ENCODE measurements around the gene SMG6. TPM values are rescaled to one million over a fixed set of nuclear protein-coding genes. Genes with fewer than 3 reads are reported as not detected.

Gene SMG6
- total RNA-seq, 1 experiment from 2014 or later: 33.8 TPM

DNA sequence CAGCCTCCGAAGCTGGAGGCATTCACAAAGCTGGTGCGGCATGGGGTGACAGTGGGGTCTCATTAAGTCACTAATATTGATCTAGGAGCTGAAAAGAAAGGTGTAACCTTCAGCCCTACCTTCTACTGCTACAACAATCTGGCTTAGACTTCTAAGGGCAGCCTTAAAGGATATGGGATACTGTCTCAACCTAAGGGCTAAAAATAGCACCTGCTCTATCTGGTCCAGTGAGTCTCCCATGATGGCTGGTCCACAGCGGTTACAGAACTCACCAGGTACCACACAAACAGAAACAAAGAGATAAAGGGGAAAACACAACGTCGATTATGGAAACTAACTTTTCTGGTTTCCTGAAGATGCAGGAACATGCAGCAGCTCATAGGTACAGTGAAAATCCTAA, 115.8 kb downstream of the SMG6 start:
- Mint-ChIP-seq H3K9me3 (ENCODE audit: unreplicated experiment) (no peaks in the 10 kb centered on the region), H3K4me3 (ENCODE audit: unreplicated experiment) (no peak overlapping the region), H3K27ac (ENCODE audit: unreplicated experiment) (no peak overlapping the region), H3K27me3 (ENCODE audit: insufficient read depth, unreplicated experiment) (no peaks in the 10 kb centered on the region), H3K36me3 (ENCODE audit: insufficient read depth, unreplicated experiment) (peaks cover 10% of the 10 kb centered on the region), H3K4me1 (ENCODE audit: low read depth, unreplicated experiment) (peaks cover 6% of the 10 kb centered on the region)
- no peak for DNase-seq
- Histone ChIP-seq H3K4me1 (no peaks in the 10 kb centered on the region), H3K27me3 (replicated peaks; ENCODE audit: control insufficient read depth, insufficient read depth, low read length) (no peaks in the 10 kb centered on the region), H3K4me3 (ENCODE audit: low read depth, low read length) (no peak overlapping the region), H3K9me3 (no peaks in the 10 kb centered on the region), H3K36me3 (ENCODE audit: control insufficient read depth, insufficient read depth, low read length) (no peaks in the 10 kb centered on the region; the same call in 1 of the 2 replicates)
- CTCF ChIA-PET: interaction anchor here (0.6 kb wide), 1 partner anchor 299 kb away, joined by 3 read pairs; no protein-coding TSS in a partner anchor
- TF ChIP-seq, protein P1, sequence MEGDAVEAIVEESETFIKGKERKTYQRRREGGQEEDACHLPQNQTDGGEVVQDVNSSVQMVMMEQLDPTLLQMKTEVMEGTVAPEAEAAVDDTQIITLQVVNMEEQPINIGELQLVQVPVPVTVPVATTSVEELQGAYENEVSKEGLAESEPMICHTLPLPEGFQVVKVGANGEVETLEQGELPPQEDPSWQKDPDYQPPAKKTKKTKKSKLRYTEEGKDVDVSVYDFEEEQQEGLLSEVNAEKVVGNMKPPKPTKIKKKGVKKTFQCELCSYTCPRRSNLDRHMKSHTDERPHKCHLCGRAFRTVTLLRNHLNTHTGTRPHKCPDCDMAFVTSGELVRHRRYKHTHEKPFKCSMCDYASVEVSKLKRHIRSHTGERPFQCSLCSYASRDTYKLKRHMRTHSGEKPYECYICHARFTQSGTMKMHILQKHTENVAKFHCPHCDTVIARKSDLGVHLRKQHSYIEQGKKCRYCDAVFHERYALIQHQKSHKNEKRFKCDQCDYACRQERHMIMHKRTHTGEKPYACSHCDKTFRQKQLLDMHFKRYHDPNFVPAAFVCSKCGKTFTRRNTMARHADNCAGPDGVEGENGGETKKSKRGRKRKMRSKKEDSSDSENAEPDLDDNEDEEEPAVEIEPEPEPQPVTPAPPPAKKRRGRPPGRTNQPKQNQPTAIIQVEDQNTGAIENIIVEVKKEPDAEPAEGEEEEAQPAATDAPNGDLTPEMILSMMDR (IDR thresholded peaks at IDR 0.05; ENCODE audit: insufficient read depth in 1 of 2, low read depth in 1 of 2, low read length in 1 of 2, severe bottlenecking in 1 of 2, unreplicated experiment in 1 of 2): no peak
- no TSS peak for BruUV-seq (replicated peaks)
- intact Hi-C loops (cut with micrococcal nuclease; ENCODE audit: unreplicated experiment): no loop called here
- POLR2A ChIA-PET: no interaction called here

DNA sequence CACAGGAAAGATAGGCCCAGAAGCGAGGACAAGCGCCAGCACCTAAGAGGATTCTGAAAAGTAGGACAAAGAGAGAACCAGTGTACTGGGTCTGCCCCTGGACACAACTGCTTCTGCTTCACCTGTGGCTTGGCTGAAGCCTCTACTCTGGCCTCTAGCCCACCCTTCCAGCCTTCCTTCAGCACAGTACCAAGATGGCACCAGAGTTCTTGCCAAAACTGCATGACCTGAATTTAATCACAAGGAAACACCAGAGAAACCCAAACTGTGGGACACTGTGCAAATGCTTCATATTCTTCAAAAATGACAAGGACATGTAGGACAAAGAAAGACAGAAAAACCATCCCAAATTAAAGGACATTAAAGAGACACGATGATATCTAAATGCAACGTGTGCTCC, 116.6 kb downstream of the SMG6 start:
- Histone ChIP-seq H3K4me1 (peaks cover 7% of the 10 kb centered on the region), H3K27me3 (replicated peaks; ENCODE audit: control insufficient read depth, insufficient read depth, low read length) (no peaks in the 10 kb centered on the region), H3K9me3 (no peaks in the 10 kb centered on the region), H3K36me3 (ENCODE audit: control insufficient read depth, insufficient read depth, low read length) (no peaks in the 10 kb centered on the region; the same call in 1 of the 2 replicates), H3K4me3 (ENCODE audit: low read depth, low read length) (no peak overlapping the region)
- DNase-seq: no peak
- peaks cover 12% of the 10 kb centered on the region for H3K4me1 Mint-ChIP-seq (ENCODE audit: low read depth, unreplicated experiment)
- intact Hi-C loops (cut with micrococcal nuclease; ENCODE audit: unreplicated experiment): no loop called here
- CTCF ChIA-PET: no interaction called here
- BruUV-seq (replicated peaks): no TSS peak
- TF ChIP-seq, protein P1 (IDR thresholded peaks at IDR 0.05; ENCODE audit: insufficient read depth in 1 of 2, low read depth in 1 of 2, low read length in 1 of 2, severe bottlenecking in 1 of 2, unreplicated experiment in 1 of 2): no peak
- no peaks in the 10 kb centered on the region for H3K9me3 Mint-ChIP-seq (ENCODE audit: unreplicated experiment)
- H3K36me3 Mint-ChIP-seq (ENCODE audit: insufficient read depth, unreplicated experiment): peaks cover 10% of the 10 kb centered on the region
- H3K4me3 Mint-ChIP-seq (ENCODE audit: unreplicated experiment): no peak overlapping the region
- H3K27me3 Mint-ChIP-seq (ENCODE audit: insufficient read depth, unreplicated experiment): no peaks in the 10 kb centered on the region
- POLR2A ChIA-PET: no interaction called here
- H3K27ac Mint-ChIP-seq (ENCODE audit: unreplicated experiment): no peak overlapping the region

DNA sequence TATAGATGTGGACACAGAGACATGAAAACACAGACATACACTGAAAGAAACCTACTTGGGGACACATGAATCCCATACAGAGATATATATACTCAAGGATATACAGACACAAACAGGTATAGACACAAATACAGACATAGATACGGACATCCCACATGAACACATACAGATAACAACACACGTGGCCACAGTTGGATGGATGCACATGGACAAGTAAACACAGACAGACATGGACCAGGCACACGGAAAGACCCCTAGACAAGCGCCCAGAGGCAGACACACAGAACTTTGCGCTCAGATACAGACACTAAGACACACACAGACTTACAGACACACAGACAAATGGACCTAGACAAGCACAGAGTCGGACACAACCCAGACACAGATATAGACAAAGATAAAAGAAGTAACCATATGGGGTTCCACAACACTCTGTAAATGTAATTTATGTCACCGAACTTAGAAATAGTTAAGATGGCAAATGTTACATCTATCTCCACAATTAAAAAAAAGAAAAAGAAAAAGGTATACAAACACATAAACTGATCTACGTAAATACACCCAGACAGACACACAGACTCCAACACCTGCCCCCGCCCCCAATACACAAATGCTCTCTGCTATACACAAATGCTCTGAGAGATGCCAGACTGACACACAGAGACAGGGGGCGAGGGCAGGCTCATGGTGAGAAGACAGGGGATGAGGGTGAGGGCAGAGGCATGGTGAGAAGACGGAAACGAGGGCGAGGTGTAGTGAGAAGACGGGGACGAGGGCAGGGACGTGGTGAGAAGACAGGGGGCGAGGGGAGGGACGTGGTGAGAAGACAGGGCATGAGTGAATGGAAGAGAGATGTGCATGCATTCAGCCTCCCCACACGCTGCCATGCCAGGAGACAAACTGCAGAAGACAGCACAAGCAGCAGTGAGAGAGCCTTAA, 118.3 kb downstream of the SMG6 start:
- Histone ChIP-seq H3K4me1 (peaks cover 23% of the 10 kb centered on the region), H3K27me3 (replicated peaks; ENCODE audit: control insufficient read depth, insufficient read depth, low read length) (no peaks in the 10 kb centered on the region), H3K4me3 (ENCODE audit: low read depth, low read length) (no peak overlapping the region), H3K36me3 (ENCODE audit: control insufficient read depth, insufficient read depth, low read length) (peaks cover 2% of the 10 kb centered on the region; the same call in 1 of the 2 replicates), H3K9me3 (no peaks in the 10 kb centered on the region)
- TF ChIP-seq, protein P1 (IDR thresholded peaks at IDR 0.05; ENCODE audit: insufficient read depth in 1 of 2, low read depth in 1 of 2, low read length in 1 of 2, severe bottlenecking in 1 of 2, unreplicated experiment in 1 of 2): no peak
- Mint-ChIP-seq H3K27me3 (ENCODE audit: insufficient read depth, unreplicated experiment) (no peaks in the 10 kb centered on the region), H3K36me3 (ENCODE audit: insufficient read depth, unreplicated experiment) (peaks cover 10% of the 10 kb centered on the region), H3K4me1 (ENCODE audit: low read depth, unreplicated experiment) (peaks cover 18% of the 10 kb centered on the region), H3K9me3 (ENCODE audit: unreplicated experiment) (no peaks in the 10 kb centered on the region), H3K4me3 (ENCODE audit: unreplicated experiment) (no peak overlapping the region), H3K27ac (ENCODE audit: unreplicated experiment) (no peak overlapping the region)
- CTCF ChIA-PET: no interaction called here
- intact Hi-C loops (cut with micrococcal nuclease; ENCODE audit: unreplicated experiment): no loop called here
- DNase-seq: no peak
- POLR2A ChIA-PET: no interaction called here
- BruUV-seq (replicated peaks): no TSS peak
